IPS-NIHi7 (cell line): ENCODE measurements around the gene IQGAP1.
A peak's percentile ranks its signal among the peaks of the same experiment; 100 is the strongest.

Source experiments
- DNase-seq: peaks from one replicate; pipeline ENCODE4 v3.0.0; 2012; ENCODE audit warnings: mixed read lengths; ENCODE audit errors: extremely low spot score

Gene IQGAP1

GRCh38 chr15:90435652-90436337 lies 47.8 kb downstream of the IQGAP1 start:
- no peak for DNase-seq

DNA sequence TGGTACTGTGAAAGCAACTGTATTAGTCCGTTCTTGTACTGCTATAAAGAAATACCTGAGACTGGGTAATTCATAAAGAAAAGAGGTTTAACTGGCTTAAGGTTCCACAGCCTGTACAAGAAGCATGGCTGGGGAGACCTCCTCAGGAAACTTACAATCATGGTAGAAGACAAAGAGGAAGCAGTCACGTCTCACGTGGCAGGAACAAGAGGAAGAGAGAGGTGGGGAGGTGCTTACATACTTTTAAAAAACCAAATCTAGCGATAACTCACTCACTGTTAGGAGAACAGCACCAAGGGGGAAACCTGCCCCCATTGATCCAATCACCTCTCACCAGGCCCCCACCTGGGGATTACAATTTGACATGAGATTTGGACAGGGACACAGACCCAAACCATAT lies 48.9 kb downstream of the IQGAP1 start:
- no peak for DNase-seq

- no peak for DNase-seq
Observed at GRCh38 chr15:90437516-90437915, 49.5 kb downstream of the IQGAP1 start.

DNA sequence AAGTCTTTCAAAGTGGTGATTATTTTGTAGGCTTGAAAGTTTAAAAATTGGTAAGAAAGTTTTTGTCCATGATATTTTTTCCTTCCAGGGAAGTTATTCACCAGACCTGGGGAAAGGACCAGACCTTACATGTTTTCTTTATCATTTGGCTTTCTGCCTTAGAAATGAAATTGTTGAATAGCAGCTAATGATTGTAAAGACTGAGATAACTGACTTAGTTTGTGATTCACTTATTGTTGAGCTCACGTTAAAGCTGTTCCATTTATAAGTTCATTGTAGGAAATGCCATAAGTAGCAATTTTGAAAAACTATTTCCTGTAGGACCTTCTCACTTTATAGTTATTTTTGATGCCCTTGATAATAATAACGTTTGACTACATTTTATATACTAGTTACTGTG lies 51.9 kb downstream of the IQGAP1 start:
- DNase-seq, result no peak

GRCh38 chr15:90441027-90441426 lies 53.0 kb downstream of the IQGAP1 start:
- DNase-seq, result no peak

- DNase-seq, result no peak
Observed at GRCh38 chr15:90442423-90442822, 54.4 kb downstream of the IQGAP1 start.

GRCh38 chr15:90449206-90449735 lies 61.2 kb downstream of the IQGAP1 start:
- no peak for DNase-seq

- DNase-seq, result peak; percentile 40
Observed at GRCh38 chr15:90451053-90451850, 63.2 kb downstream of the IQGAP1 start.

DNA sequence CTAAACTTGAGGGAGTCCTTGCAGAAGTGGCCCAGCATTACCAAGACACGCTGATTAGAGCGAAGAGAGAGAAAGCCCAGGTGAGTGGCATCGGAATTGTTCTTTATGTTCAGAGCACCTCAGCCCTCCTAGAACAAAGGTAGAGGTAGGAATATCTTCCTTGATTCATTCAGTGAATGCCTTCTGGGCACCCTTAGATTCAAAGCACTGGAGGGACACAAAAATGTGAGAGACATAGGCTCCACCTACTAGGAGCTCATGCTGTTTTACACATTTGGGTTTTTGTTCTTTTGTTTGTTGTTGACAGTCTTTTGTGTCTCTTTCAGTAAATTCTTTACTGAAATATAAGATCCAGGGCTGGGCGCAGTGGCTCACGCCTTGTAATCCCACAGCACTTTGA lies 68.2 kb downstream of the IQGAP1 start:
- peak; percentile 16 for DNase-seq

DNA sequence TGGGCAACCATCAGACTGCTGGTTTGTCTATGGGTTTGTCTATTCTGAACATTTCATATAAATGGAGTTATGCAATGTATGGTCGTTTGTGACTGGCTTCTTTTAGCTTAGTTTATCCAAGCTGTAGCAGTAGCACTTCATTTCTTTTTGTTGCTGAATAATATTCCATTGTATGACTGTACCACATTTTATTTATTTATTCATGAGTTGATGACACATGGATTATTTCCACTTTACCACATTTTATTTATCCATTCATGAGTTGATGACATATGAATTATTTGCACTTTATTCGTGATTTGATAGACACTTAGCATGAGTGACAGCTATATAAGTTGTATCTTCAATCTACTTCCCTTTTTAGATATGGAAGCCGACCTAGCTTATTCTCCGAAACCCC lies 70.0 kb downstream of the IQGAP1 start:
- DNase-seq, result no peak

DNA sequence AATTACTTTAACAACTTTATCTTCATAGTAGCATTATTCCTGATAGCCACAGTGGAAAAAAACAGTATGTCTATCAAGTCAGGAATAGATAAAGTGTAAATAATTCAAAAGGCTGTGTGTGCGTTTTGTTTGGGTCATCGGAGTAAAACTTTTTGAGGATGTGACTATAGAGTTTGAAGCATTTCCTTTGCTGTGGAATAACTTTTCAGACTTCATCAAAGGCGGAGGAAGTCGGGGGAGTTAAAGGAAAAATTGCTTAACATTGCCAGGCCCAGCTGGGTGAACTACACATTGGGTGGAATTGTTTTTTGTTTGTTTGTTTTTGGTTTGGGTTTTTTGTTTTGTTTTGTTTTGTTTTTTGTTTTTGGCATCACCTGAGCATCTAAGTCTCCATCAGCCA lies 71.3 kb downstream of the IQGAP1 start:
- no peak for DNase-seq

DNA sequence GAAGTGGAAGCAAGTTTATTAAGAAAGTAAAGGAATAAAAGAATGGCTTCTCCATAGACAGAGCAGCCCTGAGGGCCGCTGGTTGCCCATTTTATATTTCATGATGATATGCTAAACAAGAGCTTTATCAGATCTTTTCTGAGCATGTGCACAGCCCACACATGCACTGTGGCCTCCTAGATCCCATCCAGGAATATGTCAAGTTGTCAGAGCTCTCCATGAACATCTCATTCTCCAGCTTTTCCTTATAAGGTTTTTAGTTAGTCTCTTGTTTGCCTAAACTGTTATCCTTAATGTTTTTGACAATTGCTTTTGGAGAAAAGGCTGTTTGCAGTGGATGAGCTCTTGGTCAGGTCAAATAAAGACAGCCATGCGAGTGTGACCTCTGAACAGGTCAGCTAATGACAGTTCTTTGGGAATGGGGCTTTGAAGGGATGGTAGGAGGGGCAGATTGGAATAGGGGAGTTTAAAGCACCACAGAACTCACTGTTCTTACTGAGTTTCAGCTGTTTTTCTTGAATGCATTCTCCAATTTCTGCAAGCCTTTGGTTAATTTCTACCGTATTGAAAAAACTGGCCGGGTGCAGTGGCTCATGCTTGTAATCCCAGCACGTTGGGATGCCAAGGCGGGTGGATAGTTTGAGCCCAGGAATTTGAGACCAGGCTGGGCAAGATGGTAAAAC lies 72.2 kb downstream of the IQGAP1 start:
- DNase-seq, result no peak

- no peak for DNase-seq
Observed at GRCh38 chr15:90463381-90463780, 75.3 kb downstream of the IQGAP1 start.

DNA sequence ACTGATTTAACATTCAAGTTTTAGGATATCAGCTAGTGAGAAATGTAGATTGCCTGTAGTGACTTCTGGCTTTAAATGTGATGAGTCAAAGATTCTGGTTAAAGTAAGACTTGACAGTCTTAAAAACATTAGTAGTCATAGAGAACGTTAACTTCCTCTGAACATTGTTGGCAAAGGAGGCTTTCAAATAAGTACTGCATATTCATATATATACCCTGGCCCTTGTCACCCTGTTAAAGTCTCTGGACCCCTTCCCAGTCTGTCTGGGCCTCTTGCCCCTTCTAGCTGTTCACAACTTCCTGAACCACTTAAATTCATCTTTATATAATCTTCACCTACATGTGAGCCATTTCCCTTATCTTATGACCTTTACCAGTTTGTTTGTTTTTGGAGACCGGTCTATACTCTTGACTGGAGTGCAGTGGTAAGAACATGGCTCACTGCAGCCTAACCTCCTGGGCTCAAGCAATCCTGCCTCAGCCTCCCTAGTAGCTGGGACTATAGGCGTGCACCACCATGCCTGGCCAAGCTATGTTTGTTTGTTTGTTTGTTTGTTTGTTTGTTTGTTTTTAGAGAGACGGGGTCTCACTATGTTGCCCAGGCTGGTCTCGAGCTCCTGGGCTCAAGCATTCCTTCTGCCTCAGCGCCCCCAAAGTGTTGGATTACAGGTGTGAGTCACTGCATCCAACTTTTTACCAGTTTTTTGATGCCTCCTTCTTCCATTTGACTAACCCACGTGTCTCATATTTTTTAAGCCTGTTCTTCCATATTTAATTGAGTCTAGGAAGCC lies 77.3 kb downstream of the IQGAP1 start:
- DNase-seq, result no peak

DNA sequence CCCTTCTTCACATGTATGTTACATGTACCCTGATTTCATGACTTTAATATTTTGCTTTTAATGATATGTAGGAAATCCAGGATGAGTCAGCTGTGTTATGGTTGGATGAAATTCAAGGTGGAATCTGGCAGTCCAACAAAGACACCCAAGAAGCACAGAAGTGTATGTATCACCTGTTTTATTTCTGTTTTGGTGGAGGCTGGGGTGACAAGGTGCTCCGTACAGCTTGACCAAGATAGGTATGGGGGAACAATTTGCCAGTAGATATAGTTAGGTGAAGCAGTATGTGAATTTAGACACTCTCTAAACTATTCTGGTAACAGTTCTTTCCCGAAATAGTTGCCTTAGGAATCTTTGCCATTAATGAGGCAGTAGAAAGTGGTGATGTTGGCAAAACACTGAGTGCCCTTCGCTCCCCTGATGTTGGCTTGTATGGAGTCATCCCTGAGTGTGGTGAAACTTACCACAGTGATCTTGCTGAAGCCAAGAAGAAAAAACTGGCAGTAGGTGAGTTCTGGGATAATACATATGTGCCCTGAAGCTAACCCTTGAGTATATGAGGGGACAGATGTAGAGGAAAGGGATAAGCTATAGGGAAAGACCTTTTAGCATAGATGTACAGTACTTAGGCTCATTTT lies 78.0 kb downstream of the IQGAP1 start:
- no peak for DNase-seq

- no peak for DNase-seq
Observed at GRCh38 chr15:90469723-90470122, 81.7 kb downstream of the IQGAP1 start.

- DNase-seq, result no peak
Observed at GRCh38 chr15:90470453-90470852, 82.4 kb downstream of the IQGAP1 start.

DNA sequence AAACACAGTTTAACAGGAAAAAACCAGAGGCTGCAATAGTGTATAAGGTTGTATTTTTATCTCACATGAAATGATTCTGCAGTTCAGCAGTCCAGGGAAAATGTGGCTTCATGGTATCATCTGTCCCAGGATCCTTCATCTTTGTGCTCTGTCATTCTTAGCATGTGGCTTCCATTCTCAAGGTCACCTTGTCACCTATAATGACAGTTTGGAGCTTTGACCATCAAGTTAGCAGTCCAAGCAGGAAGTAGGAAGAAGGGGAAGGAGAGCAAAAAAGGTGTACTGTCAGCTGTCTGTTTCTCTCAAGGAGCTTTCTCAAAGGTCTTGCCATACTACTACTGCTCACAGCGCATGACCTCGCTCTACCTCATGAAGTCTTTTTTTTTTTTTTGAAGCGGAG lies 83.1 kb downstream of the IQGAP1 start:
- DNase-seq, result no peak

DNA sequence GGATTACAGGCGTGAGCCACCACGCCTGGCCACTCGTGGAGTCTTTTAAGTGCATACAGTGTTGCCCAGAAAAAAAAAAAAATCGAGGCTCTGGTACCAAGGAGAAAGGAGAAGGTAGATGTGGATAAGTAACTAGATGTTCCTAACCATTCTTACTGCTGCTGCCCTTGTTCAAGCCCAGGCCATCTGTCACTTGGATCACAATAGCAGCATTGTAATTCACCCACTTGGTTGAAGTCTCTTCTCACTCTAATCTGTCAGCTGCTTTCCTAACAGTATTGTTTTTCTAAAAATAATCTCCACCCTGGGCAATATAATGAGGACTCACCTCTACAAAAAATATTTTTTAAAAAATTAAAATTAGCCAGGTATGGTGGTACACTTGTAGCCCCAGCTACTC lies 83.7 kb downstream of the IQGAP1 start:
- no peak for DNase-seq

GRCh38 chr15:90478846-90479481 lies 90.9 kb downstream of the IQGAP1 start:
- DNase-seq, result no peak

- DNase-seq, result no peak
Observed at GRCh38 chr15:90479656-90480055, 91.6 kb downstream of the IQGAP1 start.
